Activated T-helper 1 cell treated with anti-CD3 and anti-CD28 coated beads, Interleukin-2, amount 50 U/mL, for 16 hours (primary cell): ENCODE measurements around the gene NUDT21.
"Not testable (repeated sequence)": the region's sequence is repeated elsewhere in the genome, so short reads cannot be mapped to it uniquely, and the experiment has no call there.

Experiments
- DNase-seq, 2 donors: peaks; one replicate each; pipeline ENCODE4 v3.0.0-alpha.2; 2020; ENCODE audit warnings: low read depth in 1 of 2, low spot score in 1 of 2

NUDT21 gene

DNA sequence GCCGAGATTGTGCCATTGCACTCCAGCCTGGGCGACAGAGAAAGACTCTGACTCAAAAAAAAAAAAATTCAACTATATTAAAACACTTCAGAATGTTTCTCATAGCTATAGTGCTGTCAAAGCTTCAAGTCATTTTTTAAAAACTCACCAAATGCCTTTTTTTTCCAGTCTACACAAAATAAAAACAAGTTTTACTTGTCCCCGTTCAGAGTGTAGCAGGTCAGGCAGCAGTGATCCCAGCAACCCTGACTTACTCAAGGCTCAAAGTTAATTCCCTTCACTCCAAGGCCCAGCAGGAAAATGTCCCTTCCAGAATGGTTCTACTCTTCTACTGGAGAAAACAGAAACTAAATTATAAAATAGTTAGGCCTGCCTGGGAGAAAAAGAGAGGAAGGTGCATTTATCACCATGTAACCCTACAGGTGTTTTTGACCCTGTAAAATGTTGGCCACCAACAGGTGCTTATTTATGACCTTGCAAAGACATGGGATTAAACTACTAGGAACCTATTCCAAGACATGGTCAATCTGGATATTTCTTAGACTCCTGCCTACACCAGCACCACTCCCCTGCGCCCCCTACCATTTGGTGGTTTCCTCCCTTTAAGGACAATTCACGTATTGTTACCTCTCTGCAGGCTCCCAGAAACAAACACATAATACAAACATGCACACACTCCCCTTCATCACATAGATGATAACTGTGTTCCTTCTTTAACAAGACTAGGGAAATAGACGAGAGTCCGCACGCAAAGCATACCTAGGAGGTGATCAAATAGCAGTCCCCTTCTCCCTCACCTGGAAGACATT, 31.2 kb downstream of the NUDT21 start:
- no peak for DNase-seq

DNA sequence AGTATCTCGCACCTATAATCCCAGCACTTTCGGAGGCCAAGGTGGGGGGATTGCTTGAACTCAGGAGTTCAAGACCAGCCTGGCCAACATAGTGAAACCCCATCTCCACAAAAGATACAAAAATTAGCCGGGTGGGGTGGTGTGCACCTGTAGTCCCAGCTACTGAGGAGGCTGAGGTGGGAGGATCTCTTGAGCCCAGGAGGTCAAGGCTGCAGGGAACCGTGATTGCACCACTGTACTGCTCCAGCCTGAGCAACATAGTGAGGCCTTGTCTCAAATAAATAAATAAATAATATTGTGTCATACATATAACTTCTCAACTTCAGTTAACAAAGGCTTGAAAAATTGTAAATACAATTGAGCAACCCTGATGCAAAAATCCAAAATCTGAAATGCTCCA, 34.0 kb downstream of the NUDT21 start:
- DNase-seq, result no peak

DNA sequence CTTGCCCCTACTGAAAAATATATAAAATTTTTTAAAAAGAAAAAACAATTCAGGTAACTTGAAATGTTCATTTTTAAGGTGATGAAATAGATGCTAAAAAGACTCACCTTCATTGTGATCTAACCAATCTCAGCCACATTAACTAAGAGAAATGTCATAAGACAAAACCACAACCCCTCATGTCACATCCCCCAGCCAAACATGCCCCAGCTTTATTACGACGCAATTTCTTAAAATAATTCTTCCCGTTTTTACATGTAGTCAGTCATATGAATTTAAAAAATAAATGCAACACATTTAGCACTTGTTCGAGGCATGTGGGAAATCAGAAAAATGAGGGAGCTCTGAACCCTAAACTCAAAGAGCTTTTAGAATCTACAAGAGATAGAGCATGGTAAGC, 35.3 kb downstream of the NUDT21 start:
- DNase-seq, result no peak

DNA sequence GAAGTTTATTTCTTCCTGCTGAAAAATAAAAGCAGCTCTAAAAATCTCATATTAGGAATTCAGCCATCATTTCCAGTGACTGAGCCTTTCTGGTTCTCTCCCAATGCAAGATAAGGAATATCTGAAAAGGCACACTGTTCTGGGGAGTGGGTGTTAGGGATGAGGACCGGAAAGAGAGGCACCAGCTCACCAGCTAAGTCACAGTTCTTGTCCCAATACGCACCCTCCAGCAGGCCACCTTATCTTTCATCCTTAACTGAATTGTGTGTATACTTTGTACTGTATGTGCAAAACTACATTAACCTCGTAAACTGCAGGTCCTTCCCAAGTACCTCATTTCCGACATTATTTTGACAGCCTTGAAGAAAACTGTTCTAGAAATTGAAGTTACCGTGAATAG, 36.8 kb downstream of the NUDT21 start:
- no peak for DNase-seq

DNA sequence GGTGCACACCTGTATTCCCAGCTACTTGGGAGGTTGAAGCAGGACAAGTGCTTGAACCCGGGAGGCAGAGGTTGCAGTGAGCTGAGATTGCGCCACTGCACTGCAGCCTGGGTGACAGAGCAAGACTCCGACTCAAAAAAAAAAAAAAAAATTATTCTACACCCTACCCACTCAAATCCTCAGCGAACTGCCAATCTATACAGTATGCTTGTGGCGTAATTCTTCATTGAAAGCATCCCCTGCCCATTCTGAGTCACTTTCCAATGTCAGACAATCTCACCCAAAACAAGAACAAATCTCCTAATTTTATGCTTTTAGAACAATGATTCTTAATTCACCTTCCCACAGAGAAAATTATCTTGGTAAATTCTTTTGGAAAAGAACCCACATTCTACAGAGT, 37.8 kb downstream of the NUDT21 start:
- DNase-seq, result no peak

DNA sequence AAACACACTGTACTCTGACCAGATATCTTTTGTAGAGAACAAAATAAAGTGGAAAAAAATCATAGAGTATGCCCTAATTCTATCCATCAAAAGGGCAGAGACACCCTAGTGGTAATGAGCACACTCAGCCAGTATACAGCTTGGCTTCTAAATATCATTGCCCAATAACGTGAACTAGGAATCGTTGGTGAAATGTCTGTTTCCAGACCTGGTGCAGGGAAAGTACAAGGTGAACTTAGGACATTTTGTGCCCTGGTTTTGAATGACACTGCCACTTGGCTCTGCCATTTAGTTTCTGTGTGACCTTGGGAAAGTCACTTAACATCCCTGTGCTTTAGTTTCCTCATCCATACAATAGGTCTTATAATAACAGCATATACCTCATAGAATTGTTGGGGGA, 39.5 kb downstream of the NUDT21 start:
- no peak for DNase-seq

DNA sequence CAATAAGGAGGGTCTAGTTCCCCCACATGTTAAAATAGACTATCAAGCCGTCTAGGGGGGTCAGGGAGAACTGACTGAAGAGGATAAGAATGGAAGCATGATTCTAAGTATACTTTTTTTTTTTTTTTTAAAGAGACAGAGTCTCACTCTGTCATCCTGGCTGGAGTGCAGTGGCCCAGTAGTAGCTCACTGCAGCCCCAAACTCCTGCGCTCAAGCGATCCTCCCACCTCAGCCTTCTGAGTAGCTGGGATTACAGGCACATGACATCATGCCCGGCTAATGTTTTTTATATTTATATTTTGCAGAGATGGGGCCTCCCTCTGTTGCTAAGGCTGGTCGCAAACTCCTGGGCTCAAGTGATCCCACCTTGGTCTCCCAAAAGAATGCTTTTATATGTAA, 40.0 kb downstream of the NUDT21 start:
- no peak for DNase-seq

DNA sequence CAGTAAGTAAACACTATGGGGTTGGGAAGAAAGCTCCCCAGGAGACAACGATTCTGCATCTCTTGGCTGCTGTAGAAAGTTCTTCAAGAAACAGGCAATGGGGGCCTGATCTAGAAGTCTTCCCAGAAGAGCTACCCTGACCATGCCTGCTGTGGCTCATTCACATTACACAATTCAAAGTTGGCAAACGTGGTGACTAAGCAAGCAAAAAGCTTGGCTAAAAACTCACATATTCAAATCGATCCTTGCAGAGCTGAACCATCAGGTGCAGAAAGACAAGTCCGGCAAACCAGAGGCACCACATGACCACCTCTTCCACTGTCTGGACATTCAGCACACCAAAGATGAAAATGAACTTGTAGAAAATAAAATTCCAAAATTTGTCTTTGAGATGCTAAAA, 41.9 kb downstream of the NUDT21 start:
- DNase-seq, result no peak

DNA sequence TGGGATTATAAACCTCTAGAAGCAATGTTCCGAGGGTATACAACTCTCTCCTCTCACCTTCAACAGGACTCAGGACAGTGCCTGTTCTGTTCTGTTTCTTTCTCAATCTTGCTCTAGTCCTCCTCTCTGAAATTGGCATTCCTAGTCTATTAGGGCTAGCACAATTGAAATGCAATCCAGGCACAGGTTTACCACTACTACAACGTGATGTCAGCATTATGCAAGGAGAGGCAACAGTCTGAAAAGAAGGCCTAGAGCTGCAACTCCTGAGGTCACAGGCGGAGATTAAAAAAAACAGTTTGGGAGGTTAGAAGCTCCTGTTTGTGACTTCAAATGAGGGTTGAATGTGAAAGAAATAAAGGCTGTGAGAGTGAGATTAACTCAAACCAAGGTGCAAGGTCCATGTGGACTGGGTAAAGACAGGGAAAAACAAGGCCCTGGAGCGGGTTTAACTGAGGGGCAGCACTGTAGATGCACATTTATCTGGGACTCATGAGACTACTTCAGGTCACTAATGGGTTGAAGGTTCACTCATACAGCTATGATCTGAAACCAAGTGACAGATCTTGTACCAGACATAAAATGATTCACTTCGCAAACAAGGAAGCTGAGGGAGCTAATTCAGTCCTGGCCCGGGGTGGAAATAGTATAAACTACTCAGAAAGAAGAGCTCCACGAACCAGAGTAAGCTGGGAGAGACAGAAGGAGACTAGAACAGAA, 42.6 kb downstream of the NUDT21 start:
- no peak for DNase-seq

DNA sequence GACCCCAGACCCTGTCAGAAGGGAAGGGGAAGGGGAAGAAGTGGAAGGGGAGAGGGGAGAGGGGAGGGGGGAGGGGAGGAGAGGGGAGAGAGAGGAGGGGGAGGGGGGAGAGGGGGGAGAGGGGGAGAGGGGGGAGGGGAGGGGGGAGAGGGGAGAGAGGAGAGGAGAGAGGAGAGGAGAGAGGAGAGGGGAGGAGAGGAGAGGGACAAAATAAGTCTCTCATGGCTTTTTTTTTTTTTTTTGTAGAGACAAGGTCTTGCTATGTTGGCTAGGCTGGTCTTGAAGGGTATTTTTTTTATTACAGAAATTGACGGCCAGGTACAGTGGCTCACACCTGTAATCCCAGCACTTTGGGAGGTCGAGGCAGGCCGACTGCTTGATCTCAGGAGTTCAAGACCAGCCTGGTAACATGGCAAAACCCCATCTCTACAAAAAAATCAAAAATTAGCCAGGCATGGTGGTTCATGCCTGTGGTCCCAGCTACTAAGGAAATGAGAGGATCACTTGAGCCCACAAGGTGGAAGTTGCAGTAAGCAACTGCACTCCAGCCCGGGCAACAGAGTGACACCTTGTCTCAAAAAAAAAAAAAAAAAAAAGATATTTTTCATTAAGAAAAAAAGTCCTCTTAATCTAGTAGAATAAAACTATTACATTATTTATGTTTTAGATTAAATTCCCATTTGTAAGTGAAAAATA, 45.0 kb downstream of the NUDT21 start:
- DNase-seq, result no peak

DNA sequence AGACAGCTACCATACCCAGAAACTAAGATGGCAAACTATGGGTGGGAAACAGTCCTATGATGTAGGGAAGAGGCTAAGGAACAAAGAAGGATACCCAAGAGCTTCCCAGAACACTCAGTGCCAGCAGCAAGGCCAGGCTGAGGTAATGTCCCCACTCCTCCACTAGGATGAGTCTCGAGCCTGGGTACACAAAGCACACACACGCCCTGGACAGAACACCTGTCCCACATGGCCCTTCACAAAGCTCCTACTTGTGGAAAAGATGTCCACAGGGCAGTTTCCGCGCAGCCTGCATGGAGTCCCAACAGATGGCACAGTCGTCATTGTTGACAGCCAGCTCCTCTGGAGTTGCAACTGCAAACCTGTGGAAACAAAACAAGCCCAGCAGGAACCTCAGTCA, 49.6 kb downstream of the NUDT21 start:
- DNase-seq, result no peak

DNA sequence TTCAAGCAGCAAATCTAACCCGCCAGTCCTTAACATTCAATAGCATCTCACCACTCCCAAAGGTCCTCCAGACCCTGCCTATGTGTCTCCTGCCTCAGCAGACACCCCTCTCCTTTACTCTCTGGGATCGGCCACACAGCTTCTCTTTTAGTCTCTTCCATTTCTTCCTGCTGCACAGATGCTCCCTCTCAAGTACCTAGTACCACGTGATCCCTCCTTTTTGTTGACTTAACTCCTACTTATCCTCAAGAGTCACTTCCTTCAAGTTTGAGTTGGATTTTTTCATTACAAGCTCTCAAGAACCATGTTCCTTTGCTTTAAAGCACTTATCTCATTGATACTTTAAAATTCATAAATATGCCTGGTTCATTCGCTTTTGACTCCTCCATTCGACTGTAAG, 50.7 kb downstream of the NUDT21 start:
- DNase-seq, result no peak

DNA sequence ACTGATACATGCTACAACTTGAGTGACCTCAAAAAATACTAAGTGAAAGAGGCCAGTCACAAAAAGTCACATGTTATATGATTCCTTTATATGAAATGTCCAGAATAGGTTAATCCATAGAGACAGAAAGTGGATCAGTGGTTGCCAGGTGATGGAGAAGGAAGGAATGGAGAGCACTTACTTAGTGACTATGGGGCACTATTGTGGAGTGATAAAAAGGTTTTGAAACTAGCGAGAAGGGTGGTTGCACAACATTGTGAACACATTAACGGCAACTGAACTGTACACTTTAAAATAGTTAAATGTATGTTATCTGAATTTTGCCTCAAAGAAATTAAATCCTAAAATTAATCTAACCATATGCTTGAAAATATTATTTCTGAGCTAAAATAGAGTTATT, 51.6 kb downstream of the NUDT21 start:
- no peak for DNase-seq

DNA sequence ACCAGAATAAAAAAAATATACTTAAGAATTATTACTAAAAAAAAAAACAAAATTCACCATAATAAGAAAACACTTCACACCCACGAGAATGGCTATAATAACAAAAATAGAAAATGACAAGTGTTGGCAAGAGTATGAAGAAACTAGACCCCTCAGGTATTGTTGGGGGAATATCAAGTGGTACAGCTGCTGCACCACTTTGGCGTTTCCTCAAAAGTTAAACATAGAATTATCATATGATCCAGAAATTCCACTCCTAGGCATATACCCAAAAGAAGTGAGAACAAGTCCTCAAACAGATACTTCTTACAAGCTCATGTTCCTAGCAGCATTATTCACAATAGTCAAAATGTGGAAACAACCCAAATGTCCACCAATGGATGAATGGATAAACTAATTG, 52.1 kb downstream of the NUDT21 start:
- DNase-seq, result no peak

DNA sequence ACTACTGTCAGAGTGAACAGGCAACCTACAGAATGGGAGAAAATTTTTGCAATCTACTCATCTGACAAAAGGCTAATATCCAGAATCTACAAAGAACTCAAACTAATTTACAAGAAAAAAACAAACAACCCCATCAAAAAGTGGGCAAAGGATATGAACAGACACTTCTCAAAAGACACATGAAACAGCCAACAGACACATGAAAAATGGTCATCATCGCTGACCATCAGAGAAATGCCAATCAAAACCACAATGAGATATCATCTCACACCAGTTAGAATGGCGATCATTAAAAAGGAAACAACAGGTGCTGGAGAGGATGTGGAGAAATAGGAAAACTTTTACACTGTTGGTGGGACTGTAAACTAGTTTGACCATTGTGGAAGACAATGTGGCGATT, 54.4 kb downstream of the NUDT21 start:
- not testable (repeated sequence) for DNase-seq

DNA sequence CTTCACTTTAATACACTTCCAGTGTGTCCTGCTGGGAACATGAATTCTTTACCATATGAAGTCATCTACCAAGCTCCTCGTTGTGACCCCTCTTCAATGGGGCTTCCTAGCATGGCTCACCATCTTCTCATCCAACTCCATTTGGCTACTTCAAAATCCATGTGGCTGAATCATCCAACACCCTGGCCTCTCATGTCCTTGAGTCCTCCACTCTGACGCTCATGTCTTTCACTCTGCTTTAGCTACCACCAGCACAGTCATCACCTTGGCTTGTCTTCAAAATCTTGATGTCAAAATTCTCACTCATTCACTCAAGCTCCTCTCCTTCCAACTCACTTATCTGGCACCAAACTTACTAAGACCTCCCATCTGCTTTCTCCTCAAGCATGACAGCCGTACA, 61.6 kb downstream of the NUDT21 start:
- no peak for DNase-seq

DNA sequence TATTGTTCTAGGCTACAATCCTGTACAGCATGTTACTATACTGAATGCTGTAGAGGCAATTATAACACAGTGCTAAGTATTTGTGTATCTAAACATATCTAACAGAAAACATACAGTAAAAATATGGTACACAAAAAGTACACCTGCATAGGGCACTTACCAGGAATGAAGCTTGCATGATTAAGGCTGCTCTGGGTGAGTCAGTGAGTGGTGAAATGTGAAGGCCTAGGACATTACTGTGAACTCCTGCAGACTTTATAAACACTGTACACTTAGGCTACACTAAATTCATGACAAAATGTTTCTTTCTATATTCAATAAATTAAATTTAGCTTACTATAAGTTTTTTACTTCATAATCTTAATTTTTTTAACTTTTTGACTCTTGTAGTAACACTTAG, 62.9 kb downstream of the NUDT21 start:
- no peak for DNase-seq

DNA sequence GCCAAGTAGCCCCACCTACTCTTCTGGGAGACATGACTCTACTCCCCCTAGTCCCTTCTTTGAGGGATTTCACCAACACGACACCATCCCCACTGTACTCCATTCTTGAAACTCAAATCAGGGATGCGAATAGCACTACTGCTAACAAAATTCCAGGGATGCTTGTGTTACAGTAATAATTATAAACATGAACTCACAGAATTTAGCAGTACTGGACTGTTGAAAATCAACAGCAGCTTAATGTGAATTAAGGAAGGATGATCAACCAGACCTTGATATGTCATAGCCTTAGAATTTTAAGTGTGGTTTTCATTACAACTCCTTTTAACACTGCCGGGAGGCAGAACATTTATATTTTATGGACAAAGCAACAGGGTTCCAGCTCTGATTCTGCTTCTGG, 63.7 kb downstream of the NUDT21 start:
- no peak for DNase-seq

DNA sequence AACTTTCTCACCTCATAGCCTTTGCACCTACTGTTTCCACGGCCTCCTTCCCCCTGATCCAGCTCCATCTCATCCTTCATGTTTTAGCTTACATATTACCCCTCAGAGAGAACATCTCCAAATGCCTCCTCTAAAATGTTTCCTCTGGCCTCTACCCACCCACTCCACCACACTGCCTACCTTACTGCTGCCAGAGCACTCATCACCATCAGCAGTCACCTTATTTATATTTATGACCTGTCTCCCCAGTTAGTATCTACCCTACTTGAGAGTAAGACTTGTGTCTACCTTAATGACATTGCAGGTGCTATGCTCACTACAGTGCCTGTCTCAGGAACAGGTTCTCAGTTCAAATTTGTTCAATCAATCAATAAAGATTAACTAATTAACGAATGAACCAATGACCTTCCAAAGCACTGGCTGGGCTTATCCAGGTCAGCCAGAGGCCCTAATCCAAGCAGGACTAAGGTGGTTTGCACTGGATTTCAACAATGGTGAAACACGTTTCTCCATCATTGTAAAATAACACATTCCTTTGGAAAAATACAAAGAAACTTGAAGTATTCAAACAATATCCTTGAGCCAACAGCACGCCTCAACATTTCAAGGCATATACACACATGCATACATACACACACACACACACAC, 66.9 kb downstream of the NUDT21 start:
- DNase-seq, result no peak

DNA sequence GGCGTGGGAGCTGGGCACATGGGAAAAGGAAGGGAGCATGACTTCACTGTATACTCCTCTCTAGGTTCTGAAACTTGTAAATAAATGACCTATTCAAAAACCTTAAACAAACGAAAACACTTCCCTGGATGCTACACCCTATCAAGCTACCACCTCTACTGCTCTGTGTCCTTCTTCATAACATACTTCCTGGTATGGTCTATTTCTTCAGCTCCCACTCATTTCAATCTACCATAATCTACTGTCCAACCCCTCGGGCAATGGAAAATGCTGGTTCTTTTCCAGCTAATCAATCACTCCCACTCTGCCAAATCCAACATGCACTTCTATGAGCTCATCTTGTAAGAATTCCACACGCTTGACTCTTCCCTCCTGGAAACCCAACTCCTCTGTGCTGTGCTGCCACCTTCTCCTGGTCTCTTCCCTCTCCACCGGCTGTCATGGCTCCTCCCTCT, 68.2 kb downstream of the NUDT21 start:
- no peak for DNase-seq

DNA sequence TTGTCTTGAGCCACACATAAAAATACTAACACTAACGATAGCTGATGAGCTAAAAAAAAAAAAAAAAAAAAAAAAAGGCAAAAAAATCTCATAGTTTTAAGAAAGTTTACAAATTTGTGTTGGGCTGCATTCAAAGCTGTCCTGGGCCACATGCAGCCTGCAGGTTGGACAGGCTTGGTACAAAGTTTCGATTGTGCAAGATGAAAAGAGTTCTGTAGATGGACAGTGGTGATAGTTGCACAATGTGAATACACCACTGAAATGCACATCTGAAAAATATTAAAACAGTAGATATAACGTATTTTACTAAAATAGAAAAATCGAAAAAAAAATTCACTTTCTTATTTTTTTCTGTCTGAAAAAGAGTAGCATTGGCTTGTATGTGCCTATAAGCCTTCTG, 68.7 kb downstream of the NUDT21 start:
- no peak for DNase-seq
